HUES48 (cell line): Measurements from ENCODE around the gene KTI12.
A peak's percentile ranks its signal among the peaks of the same experiment; 100 is the strongest.
"Not testable (repeated sequence)": the region's sequence is repeated elsewhere in the genome, so short reads cannot be mapped to it uniquely, and the experiment has no call there.

Experiments
- H3K27ac ChIP-seq: one replicate; pipeline ENCODE4 v1.7.0; 2013; ENCODE audit warnings: low read depth, low read length, inconsistent platforms
- H3K27me3 ChIP-seq: 2 replicates; pipeline ENCODE4 v1.6.1; 2013; ENCODE audit warnings: mild to moderate bottlenecking, low read length; ENCODE audit not compliant: control insufficient read depth, insufficient read depth
- H3K36me3 ChIP-seq: 2 replicates; pipeline ENCODE4 v1.6.1; 2013; ENCODE audit warnings: low read length; ENCODE audit not compliant: control insufficient read depth, insufficient read depth
- H3K4me1 ChIP-seq: 2 replicates; pipeline ENCODE4 v1.6.1; 2013; ENCODE audit warnings: mild to moderate bottlenecking, low read length; ENCODE audit not compliant: control insufficient read depth, insufficient read depth
- H3K4me3 ChIP-seq: 2 replicates; pipeline ENCODE4 v1.5.1; 2013; ENCODE audit warnings: mild to moderate bottlenecking, low read depth, low read length
- H3K9ac ChIP-seq: 2 replicates; pipeline ENCODE4 v1.6.1; 2013; ENCODE audit warnings: mild to moderate bottlenecking, low read depth, low read length, moderate library complexity
- H3K9me3 ChIP-seq: 2 replicates; pipeline ENCODE4 v1.6.1; 2013; ENCODE audit warnings: low read length; ENCODE audit not compliant: control insufficient read depth, insufficient read depth

The KTI12 gene

GRCh38 chr1:52037909-52038308 is 4.3 kb upstream of the KTI12 start:
- Histone ChIP-seq H3K4me1 (peaks cover 4% of the 10 kb centered on the region; the same call in 1 of the 2 replicates), H3K27me3 (no peaks in the 10 kb centered on the region), H3K9ac (no peak overlapping the region), H3K4me3 (no peak overlapping the region), H3K36me3 (peaks cover 55% of the 10 kb centered on the region), H3K27ac (no peak overlapping the region), H3K9me3 (no peaks in the 10 kb centered on the region)

DNA sequence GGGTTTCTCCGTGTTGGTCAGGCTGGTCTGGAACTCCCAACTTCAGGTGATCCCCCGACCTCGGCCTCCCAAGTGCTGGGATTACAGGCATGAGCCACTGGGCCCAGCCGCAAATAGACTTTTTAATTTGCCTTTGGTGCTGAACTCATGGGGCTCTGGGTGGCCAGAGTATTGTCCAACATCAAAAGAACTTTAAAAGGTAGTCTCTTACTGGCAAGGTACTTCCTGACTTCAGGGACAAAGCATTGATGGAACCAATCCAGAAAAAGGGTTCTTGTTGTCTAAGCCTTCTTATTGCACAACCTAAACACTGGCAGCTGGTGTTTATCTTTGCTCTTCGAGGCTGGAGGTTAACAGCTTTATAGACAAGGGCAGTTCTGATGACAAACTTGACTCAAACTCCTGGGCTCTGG is 3.8 kb upstream of the KTI12 start:
- no peaks in the 10 kb centered on the region for H3K9me3 ChIP-seq
- H3K9ac ChIP-seq, result no peak overlapping the region
- peaks cover 55% of the 10 kb centered on the region for H3K36me3 ChIP-seq
- peaks cover 7% of the 10 kb centered on the region for H3K4me1 ChIP-seq
- H3K27me3 ChIP-seq, result no peaks in the 10 kb centered on the region
- no peak overlapping the region for H3K4me3 ChIP-seq
- H3K27ac ChIP-seq, result no peak overlapping the region

DNA sequence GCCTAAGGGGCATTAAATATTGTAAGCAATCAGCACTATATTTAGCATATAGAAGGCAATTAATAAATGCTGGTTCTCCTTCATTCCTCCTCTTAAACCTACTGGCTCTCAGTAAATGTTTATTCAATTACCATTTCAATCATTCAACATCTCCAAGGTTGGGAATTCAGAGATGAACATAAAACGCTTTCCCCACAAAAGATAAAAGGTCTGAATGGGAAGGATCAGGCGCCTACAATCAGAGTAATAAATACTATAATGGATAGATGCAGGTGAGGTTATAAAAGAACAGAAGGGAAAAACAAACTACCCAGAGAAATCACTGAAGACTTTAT is 407 bp upstream of the KTI12 start:
- no peaks in the 10 kb centered on the region for H3K27me3 ChIP-seq
- H3K36me3 ChIP-seq, result peaks cover 43% of the 10 kb centered on the region
- peaks cover 16% of the 10 kb centered on the region for H3K4me1 ChIP-seq
- peak overlapping the region; percentile 99 for H3K4me3 ChIP-seq
- no peak overlapping the region for H3K9ac ChIP-seq
- no peaks in the 10 kb centered on the region for H3K9me3 ChIP-seq
- H3K27ac ChIP-seq, result peak overlapping the region; percentile 77

DNA sequence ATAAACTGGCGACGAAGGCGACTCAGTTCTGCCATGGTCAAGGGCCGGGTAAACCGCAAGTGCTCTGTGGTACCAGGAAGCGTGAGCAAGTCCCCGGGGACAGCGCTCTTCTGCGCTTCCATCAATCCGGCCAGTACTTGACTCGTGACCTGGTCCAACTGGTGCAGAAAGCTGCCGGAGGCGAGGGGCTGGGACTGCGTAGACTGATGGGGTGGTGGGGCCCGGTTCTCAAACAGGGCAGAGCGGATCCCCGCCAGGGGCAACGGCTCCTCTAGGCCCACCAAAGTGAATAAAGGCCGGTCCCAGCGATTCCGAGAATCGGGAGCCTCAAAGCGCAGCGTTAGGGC is 852 bp downstream of the KTI12 start:
- no peak overlapping the region for H3K27ac ChIP-seq
- peaks cover 41% of the 10 kb centered on the region for H3K36me3 ChIP-seq
- H3K9ac ChIP-seq, result peak overlapping the region; percentile 94
- H3K27me3 ChIP-seq, result no peaks in the 10 kb centered on the region
- peaks cover 16% of the 10 kb centered on the region for H3K4me1 ChIP-seq
- no peaks in the 10 kb centered on the region for H3K9me3 ChIP-seq
- peak overlapping the region; percentile 99 for H3K4me3 ChIP-seq

DNA sequence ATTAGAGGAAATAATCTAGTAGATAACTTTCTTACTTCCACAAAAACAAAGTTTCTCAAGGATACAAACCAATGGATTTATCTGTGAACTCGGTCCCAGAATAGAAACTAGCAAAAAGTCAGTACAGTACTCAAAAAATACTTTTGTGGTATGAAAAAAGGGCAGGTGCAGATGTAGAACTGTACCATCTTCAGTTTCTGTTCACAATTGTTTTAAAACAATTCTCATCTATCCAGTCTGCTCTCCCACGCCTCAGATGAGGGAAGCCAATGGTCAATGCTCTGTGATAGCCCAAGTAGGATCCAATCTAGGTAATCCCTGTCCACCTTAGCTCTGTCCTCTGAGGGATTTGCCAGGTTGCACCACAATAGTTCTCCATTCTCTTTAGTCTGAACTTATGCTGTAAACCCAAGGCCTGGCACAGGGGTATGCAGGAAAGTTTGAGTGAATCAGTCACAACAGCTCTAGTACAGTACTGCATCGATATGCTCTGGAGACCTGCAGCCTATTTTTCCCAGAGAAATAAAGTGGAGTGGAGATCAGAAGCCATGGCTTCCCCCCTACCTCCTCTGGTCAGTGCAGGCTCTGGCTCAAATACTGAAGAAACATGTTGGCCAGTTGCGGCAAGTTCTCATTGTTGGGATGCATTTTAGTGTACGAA is 1.4 kb downstream of the KTI12 start:
- Histone ChIP-seq H3K4me3 (peak overlapping the region; percentile 99), H3K9ac (peak overlapping the region; percentile 94), H3K36me3 (peaks cover 42% of the 10 kb centered on the region), H3K9me3 (no peaks in the 10 kb centered on the region), H3K27ac (no peak overlapping the region), H3K27me3 (no peaks in the 10 kb centered on the region), H3K4me1 (peaks cover 16% of the 10 kb centered on the region)

- not testable (repeated sequence) for H3K9me3 ChIP-seq, H3K27ac ChIP-seq, H3K27me3 ChIP-seq, H3K4me3 ChIP-seq, H3K9ac ChIP-seq
- Histone ChIP-seq H3K4me1 (peaks cover 13% of the 10 kb centered on the region), H3K36me3 (peaks cover 54% of the 10 kb centered on the region)
Observed at GRCh38 chr1:52028839-52029238, 4.8 kb downstream of the KTI12 start.

GRCh38 chr1:52028328-52028727 is 5.3 kb downstream of the KTI12 start:
- H3K9ac ChIP-seq, result no peak overlapping the region
- H3K27ac ChIP-seq, result no peak overlapping the region
- H3K36me3 ChIP-seq, result peaks cover 59% of the 10 kb centered on the region
- no peaks in the 10 kb centered on the region for H3K27me3 ChIP-seq
- H3K4me1 ChIP-seq, result peaks cover 12% of the 10 kb centered on the region
- no peaks in the 10 kb centered on the region for H3K9me3 ChIP-seq
- no peak overlapping the region for H3K4me3 ChIP-seq

DNA sequence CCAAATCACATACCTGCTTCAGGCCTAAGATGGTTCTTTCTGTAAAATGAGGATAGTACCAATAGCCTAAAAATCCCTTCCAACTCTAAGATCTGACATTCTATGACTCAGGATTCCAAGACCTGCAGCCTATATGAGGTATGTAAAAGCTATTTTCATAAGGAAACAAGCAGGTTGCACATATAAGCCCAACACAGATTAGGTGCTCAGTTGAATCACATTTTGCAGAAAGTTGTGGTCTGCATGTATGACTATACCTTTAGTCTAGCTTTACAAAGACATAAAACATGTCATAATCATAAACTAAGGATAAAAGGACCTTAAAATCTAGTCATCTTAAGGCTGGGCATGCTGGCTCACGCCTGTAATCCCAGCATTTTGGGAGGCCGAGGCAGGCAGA is 7.3 kb downstream of the KTI12 start:
- Histone ChIP-seq H3K4me1 (no peaks in the 10 kb centered on the region), H3K4me3 (no peak overlapping the region), H3K9me3 (no peaks in the 10 kb centered on the region), H3K27ac (no peak overlapping the region), H3K27me3 (no peaks in the 10 kb centered on the region), H3K36me3 (peaks cover 71% of the 10 kb centered on the region), H3K9ac (no peak overlapping the region)

- Histone ChIP-seq H3K36me3 (peaks cover 67% of the 10 kb centered on the region), H3K4me3 (no peak overlapping the region), H3K4me1 (no peaks in the 10 kb centered on the region), H3K27ac (no peak overlapping the region), H3K27me3 (no peaks in the 10 kb centered on the region), H3K9me3 (no peaks in the 10 kb centered on the region), H3K9ac (no peak overlapping the region)
Observed at GRCh38 chr1:52022133-52022532, 11.5 kb downstream of the KTI12 start.

- H3K36me3 ChIP-seq, result no peaks in the 10 kb centered on the region
- H3K4me1 ChIP-seq, result peaks cover 21% of the 10 kb centered on the region
- H3K9ac ChIP-seq, result no peak overlapping the region
- no peaks in the 10 kb centered on the region for H3K27me3 ChIP-seq
- H3K4me3 ChIP-seq, result no peak overlapping the region
- no peak overlapping the region for H3K27ac ChIP-seq
- H3K9me3 ChIP-seq, result no peaks in the 10 kb centered on the region
Observed at GRCh38 chr1:52008071-52008809, 25.4 kb downstream of the KTI12 start.

- Histone ChIP-seq H3K27me3 (no peaks in the 10 kb centered on the region), H3K9me3 (no peaks in the 10 kb centered on the region), H3K9ac (peak overlapping the region; percentile 32; the same call in 1 of the 2 replicates), H3K36me3 (no peaks in the 10 kb centered on the region), H3K27ac (peak overlapping the region; percentile 84), H3K4me3 (peak overlapping the region; percentile 19; the same call in 1 of the 2 replicates), H3K4me1 (peaks cover 21% of the 10 kb centered on the region)
Observed at GRCh38 chr1:52007215-52008002, 26.2 kb downstream of the KTI12 start.
